Osteocyte (in vitro differentiated cells): ENCODE data around the gene CPT2. TPM values are rescaled to one million over a fixed set of nuclear protein-coding genes. Genes with fewer than 3 reads are reported as not detected.

Source experiments
- DNase-seq: peaks from one replicate; pipeline ENCODE4 v3.0.0; 2021; ENCODE audit warnings: mixed read lengths; ENCODE audit not compliant: unreplicated experiment; ENCODE audit errors: extremely low spot score
- H3K27ac Mint-ChIP-seq: one replicate; pipeline ENCODE4 v1.8.0; 2021; ENCODE audit warnings: mild to moderate bottlenecking, mixed read lengths; ENCODE audit not compliant: unreplicated experiment
- H3K27me3 Mint-ChIP-seq: one replicate; pipeline ENCODE4 v1.8.0; 2021; ENCODE audit warnings: mixed read lengths; ENCODE audit not compliant: unreplicated experiment
- H3K36me3 Mint-ChIP-seq: one replicate; pipeline ENCODE4 v1.8.0; 2021; ENCODE audit warnings: mixed read lengths; ENCODE audit not compliant: unreplicated experiment
- H3K4me1 Mint-ChIP-seq: one replicate; pipeline ENCODE4 v1.8.0; 2021; ENCODE audit warnings: mixed read lengths; ENCODE audit not compliant: unreplicated experiment
- H3K4me3 Mint-ChIP-seq: one replicate; pipeline ENCODE4 v1.8.0; 2021; ENCODE audit warnings: mild to moderate bottlenecking, moderate library complexity, mixed read lengths; ENCODE audit not compliant: unreplicated experiment
- H3K9me3 Mint-ChIP-seq: one replicate; pipeline ENCODE4 v1.8.0; 2021; ENCODE audit warnings: mixed read lengths; ENCODE audit not compliant: unreplicated experiment
- total RNA-seq: library from RNA; stranded (reverse); gene quantifications from 2 replicates; pipeline ENCODE4 v1.2.1, GENCODE V29; 2021
- TF ChIP-seq, protein P1 (sequence below): fragments of 200-600 bp; sonication (generic); IDR thresholded peaks from 2 replicates; pipeline ENCODE4 v1.5.0; 2021; ENCODE audit warnings: antibody characterized with exemption, mild to moderate bottlenecking, moderate library complexity

Gene CPT2
- total RNA-seq, 1 donor from 2014 or later: 15.6 TPM

GRCh38 chr1:53246261-53247134 is 49.9 kb downstream of the CPT2 start:
- H3K27me3 Mint-ChIP-seq: no peaks in the 10 kb centered on the region
- no peak for DNase-seq
- no peaks in the 10 kb centered on the region for H3K4me1 Mint-ChIP-seq
- H3K36me3 Mint-ChIP-seq: no peaks in the 10 kb centered on the region
- H3K9me3 Mint-ChIP-seq: no peaks in the 10 kb centered on the region
- no peak overlapping the region for H3K4me3 Mint-ChIP-seq
- no peak overlapping the region for H3K27ac Mint-ChIP-seq
- TF ChIP-seq, protein P1, sequence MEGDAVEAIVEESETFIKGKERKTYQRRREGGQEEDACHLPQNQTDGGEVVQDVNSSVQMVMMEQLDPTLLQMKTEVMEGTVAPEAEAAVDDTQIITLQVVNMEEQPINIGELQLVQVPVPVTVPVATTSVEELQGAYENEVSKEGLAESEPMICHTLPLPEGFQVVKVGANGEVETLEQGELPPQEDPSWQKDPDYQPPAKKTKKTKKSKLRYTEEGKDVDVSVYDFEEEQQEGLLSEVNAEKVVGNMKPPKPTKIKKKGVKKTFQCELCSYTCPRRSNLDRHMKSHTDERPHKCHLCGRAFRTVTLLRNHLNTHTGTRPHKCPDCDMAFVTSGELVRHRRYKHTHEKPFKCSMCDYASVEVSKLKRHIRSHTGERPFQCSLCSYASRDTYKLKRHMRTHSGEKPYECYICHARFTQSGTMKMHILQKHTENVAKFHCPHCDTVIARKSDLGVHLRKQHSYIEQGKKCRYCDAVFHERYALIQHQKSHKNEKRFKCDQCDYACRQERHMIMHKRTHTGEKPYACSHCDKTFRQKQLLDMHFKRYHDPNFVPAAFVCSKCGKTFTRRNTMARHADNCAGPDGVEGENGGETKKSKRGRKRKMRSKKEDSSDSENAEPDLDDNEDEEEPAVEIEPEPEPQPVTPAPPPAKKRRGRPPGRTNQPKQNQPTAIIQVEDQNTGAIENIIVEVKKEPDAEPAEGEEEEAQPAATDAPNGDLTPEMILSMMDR: no peak

GRCh38 chr1:53249706-53250105 is 53.1 kb downstream of the CPT2 start:
- DNase-seq: no peak
- H3K27ac Mint-ChIP-seq: no peak overlapping the region
- no peak overlapping the region for H3K4me3 Mint-ChIP-seq
- TF ChIP-seq, protein P1: no peak
- H3K36me3 Mint-ChIP-seq: peaks cover 2% of the 10 kb centered on the region
- H3K27me3 Mint-ChIP-seq: no peaks in the 10 kb centered on the region
- H3K4me1 Mint-ChIP-seq: no peaks in the 10 kb centered on the region
- no peaks in the 10 kb centered on the region for H3K9me3 Mint-ChIP-seq

- no peaks in the 10 kb centered on the region for H3K9me3 Mint-ChIP-seq
- TF ChIP-seq, protein P1: no peak
- H3K4me1 Mint-ChIP-seq: no peaks in the 10 kb centered on the region
- H3K4me3 Mint-ChIP-seq: no peak overlapping the region
- no peak for DNase-seq
- no peaks in the 10 kb centered on the region for H3K27me3 Mint-ChIP-seq
- peaks cover 2% of the 10 kb centered on the region for H3K36me3 Mint-ChIP-seq
- no peak overlapping the region for H3K27ac Mint-ChIP-seq
Observed at GRCh38 chr1:53250325-53250724, 53.7 kb downstream of the CPT2 start.

DNA sequence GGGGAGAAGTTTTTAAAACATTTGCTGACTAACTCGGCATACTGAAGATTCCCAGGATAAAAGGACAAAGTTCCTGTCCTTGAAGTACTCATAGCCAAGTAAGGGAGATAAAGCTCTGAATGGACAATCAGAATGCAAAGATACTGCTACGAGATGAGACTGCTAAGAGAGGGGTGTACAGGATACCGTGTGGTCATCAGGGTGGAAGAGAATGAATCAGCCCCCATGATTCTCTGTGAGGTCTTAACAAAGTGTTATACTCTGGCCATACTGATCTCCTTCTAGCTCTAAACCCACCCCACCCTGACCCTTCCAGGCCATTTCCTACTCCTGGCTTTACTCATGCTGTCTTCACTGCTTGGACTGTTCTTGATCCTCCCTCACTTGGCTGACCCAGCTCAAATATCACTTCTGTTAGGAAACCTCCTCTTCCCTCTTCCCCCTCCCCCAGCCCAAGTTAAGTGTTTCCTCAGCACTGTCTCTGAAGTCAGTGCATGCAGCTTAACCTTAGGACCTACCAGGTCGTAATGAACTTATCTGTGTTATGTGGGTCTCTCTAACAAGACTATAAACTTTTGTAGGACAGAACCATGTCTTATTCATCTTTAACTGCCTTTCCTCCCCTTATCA is 57.5 kb downstream of the CPT2 start:
- H3K4me1 Mint-ChIP-seq: no peaks in the 10 kb centered on the region
- DNase-seq: no peak
- no peak overlapping the region for H3K4me3 Mint-ChIP-seq
- no peaks in the 10 kb centered on the region for H3K27me3 Mint-ChIP-seq
- H3K27ac Mint-ChIP-seq: no peak overlapping the region
- peaks cover 2% of the 10 kb centered on the region for H3K36me3 Mint-ChIP-seq
- TF ChIP-seq, protein P1: no peak
- no peaks in the 10 kb centered on the region for H3K9me3 Mint-ChIP-seq

DNA sequence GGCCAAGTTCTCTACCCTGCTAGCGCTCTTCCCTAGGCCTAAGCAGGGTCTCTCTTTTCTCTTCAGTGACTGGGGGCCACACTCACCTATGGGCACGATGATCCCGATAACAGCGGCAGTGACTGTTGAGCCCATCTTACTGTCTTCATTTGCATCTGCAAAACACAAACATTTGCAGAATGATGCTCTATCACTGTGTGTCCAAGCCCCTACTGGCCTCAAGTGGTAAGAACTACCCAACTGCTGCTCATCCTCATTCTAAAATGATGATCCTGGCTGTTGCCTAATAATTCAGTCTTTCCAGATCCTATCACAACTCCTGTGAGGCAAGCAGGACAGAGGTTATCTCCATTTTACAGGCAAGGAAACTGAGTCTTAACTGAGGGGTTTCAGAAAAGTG is 58.4 kb downstream of the CPT2 start:
- peaks cover 2% of the 10 kb centered on the region for H3K36me3 Mint-ChIP-seq
- no peak overlapping the region for H3K4me3 Mint-ChIP-seq
- no peak overlapping the region for H3K27ac Mint-ChIP-seq
- no peak for DNase-seq
- H3K27me3 Mint-ChIP-seq: no peaks in the 10 kb centered on the region
- H3K4me1 Mint-ChIP-seq: no peaks in the 10 kb centered on the region
- no peaks in the 10 kb centered on the region for H3K9me3 Mint-ChIP-seq
- TF ChIP-seq, protein P1: no peak
